HepG2 (cell line): ENCODE measurements around the gene CNTRL. TPM values are rescaled to one million over a fixed set of nuclear protein-coding genes. Genes with fewer than 3 reads are reported as not detected.

Experiments used
- ATAC-seq: fragments of 200-7000 bp; cut with Tn5 transposase; 3 replicates; pipeline ENCODE4 v1.9.1; 2020; ENCODE audit warnings: mild to moderate bottlenecking, moderate library complexity
- BruUV-seq: library from RNA; stranded (reverse); fragments of 400-500 nt; replicated peaks from 2 replicates; lab custom pipeline; 2021; lab: Mats Ljungman, UMichigan
- CTCF ChIA-PET: fragments of 300-600 bp; formaldehyde crosslinking; extraction: SDS; loops from one replicate; lab custom pipeline; 2021; ENCODE audit warnings: low total read pairs, inconsistent platforms, low intra/inter-chr PET ratio; lab: Yijun Ruan, JAX
- POLR2A ChIA-PET: fragments of 350-600 bp; sonication (Branson Sonifier 250); formaldehyde crosslinking; loops from one replicate; lab custom pipeline; 2020; ENCODE audit warnings: antibody characterized with exemption, inconsistent platforms; lab: Yijun Ruan, JAX
- DNase-seq: peaks from one replicate; pipeline ENCODE4 v3.0.0-alpha.2; 2015; ENCODE audit warnings: low spot score
- FAIRE-seq: peaks from 3 replicates; lab custom pipeline; 2011; peaks lifted over from hg19 to GRCh38; lab: Jason Lieb, UNC
- H2AFZ ChIP-seq: one replicate; pipeline ENCODE4 v1.6.1; 2011; ENCODE audit warnings: low read length, inconsistent platforms
- H3K27ac ChIP-seq: fragments of 300-600 bp; 3 replicates; pipeline ENCODE4 v1.8.0; 2011; ENCODE audit warnings: mixed run types, mild to moderate bottlenecking, mixed read lengths, low read length, inconsistent platforms; ENCODE audit not compliant: insufficient read depth; ENCODE audit errors: extremely low read length
- H3K27me3 ChIP-seq, 2 experiments: fragments of 200-600 bp in 1 of 2; 2 replicates in 1 of 2; 3 replicates in 1 of 2; pipeline versions ENCODE4 v1.6.0 to v1.8.0; 2011; ENCODE audit warnings: low read length in 2 of 2, mild to moderate bottlenecking in 2 of 2, moderate library complexity in 2 of 2, inconsistent platforms in 1 of 2; ENCODE audit not compliant: insufficient read depth in 2 of 2, control insufficient read depth in 1 of 2
- H3K36me3 ChIP-seq, 2 experiments: fragments of 200-600 bp in 1 of 2; replicated peaks in 1 of 2; 2 replicates in 1 of 2; 3 replicates in 1 of 2; pipeline versions ENCODE4 v1.5.1 to v1.8.0; 2011; ENCODE audit warnings: low read length in 2 of 2, inconsistent platforms in 1 of 2; ENCODE audit not compliant: insufficient read depth in 2 of 2, control insufficient read depth in 1 of 2
- H3K4me1 ChIP-seq: 2 replicates; pipeline ENCODE4 v1.5.1; 2012; ENCODE audit warnings: low read length, inconsistent platforms; ENCODE audit not compliant: insufficient read depth
- H3K4me2 ChIP-seq: 2 replicates; pipeline ENCODE4 v1.6.0; 2011; ENCODE audit warnings: low read depth, low read length, inconsistent platforms
- H3K4me3 ChIP-seq, 3 experiments: fragments of 200-600 bp in 1 of 3; sonication (generic), shearing (Covaris generic) in 1 of 3; replicated peaks in 1 of 3; 2 replicates each; pipeline ENCODE4 v1.5.1; 2011 to 2016; ENCODE audit warnings: low read length in 3 of 3, inconsistent platforms in 2 of 3, low read depth in 2 of 3, mild to moderate bottlenecking in 2 of 3, control low read depth in 1 of 3, mixed read lengths in 1 of 3; ENCODE audit not compliant: insufficient read depth in 1 of 3
- H3K79me2 ChIP-seq: one replicate; pipeline ENCODE4 v1.6.1; 2011; ENCODE audit warnings: low read length, inconsistent platforms; ENCODE audit not compliant: insufficient read depth
- H3K9ac ChIP-seq: 2 replicates; pipeline ENCODE4 v1.6.0; 2011; ENCODE audit warnings: mild to moderate bottlenecking, low read depth, low read length, inconsistent platforms; ENCODE audit not compliant: insufficient read depth
- H3K9me3 ChIP-seq: 2 replicates; pipeline ENCODE4 v1.5.1; 2012; ENCODE audit warnings: mild to moderate bottlenecking, low read length
- H4K20me1 ChIP-seq: 2 replicates; pipeline ENCODE4 v1.6.0; 2011; ENCODE audit warnings: inconsistent platforms, mild to moderate bottlenecking, low read length, moderate library complexity; ENCODE audit not compliant: insufficient read depth
- FOXA1 ChIP-seq, 2 experiments: fragments of 450-650 bp in 1 of 2; sonication (generic) in 1 of 2; formaldehyde crosslinking in 1 of 2; IDR thresholded peaks; 2 replicates each; pipeline versions ENCODE4 v1.4.0 to v1.6.1; 2016 to 2020; ENCODE audit warnings: missing genetic modification reagents in 1 of 2
- GABPA ChIP-seq, 2 experiments: IDR thresholded peaks; 2 replicates each; pipeline ENCODE4 v1.6.1; 2011 to 2016; ENCODE audit warnings: low read depth in 2 of 2, low read length in 1 of 2, missing biosample characterization in 1 of 2, missing genetic modification characterization in 1 of 2
- HNF4A ChIP-seq: sonication (generic); formaldehyde crosslinking; IDR thresholded peaks from 2 replicates; pipeline ENCODE4 v1.4.0; 2020; ENCODE audit warnings: missing genetic modification reagents
- HOXD1 ChIP-seq: sonication (generic); formaldehyde crosslinking; IDR thresholded peaks from 2 replicates; pipeline ENCODE4 v1.5.0; 2020; ENCODE audit warnings: missing genetic modification reagents
- PCBP1 ChIP-seq: fragments of 200-400 bp; formaldehyde crosslinking; IDR thresholded peaks from 2 replicates; pipeline ENCODE4 v1.6.1; 2017; ENCODE audit warnings: mild to moderate bottlenecking, low read depth, low read length, borderline replicate concordance
- PCBP2 ChIP-seq: fragments of 200-400 bp; formaldehyde crosslinking; optimal IDR thresholded peaks from 2 replicates; pipeline ENCODE3; 2018; ENCODE audit warnings: low read length, low read depth; ENCODE audit not compliant: poor library complexity, severe bottlenecking
- POGZ ChIP-seq: sonication (generic); formaldehyde crosslinking; IDR thresholded peaks from 2 replicates; pipeline ENCODE4 v1.4.0; 2020; ENCODE audit warnings: mild to moderate bottlenecking, missing genetic modification reagents
- SALL1 ChIP-seq: sonication (generic); formaldehyde crosslinking; IDR thresholded peaks from 2 replicates; pipeline ENCODE4 v1.8.0; 2022; ENCODE audit warnings: mild to moderate bottlenecking, missing genetic modification reagents
- SAP130 ChIP-seq: IDR thresholded peaks from 2 replicates; pipeline ENCODE4 v1.6.1; 2016; ENCODE audit warnings: low read depth
- SOX13 ChIP-seq, 3 experiments: fragments of 450-650 bp in 1 of 3; sonication (generic) in 1 of 3; formaldehyde crosslinking in 1 of 3; IDR thresholded peaks in 2 of 3; conservative IDR thresholded peaks in 1 of 3; 2 replicates each; pipeline versions ENCODE4 v1.5.0 to v1.6.1; 2016 to 2020; ENCODE audit warnings: antibody characterized with exemption in 1 of 3, mild to moderate bottlenecking in 1 of 3, missing compliant biosample characterization in 1 of 3, missing genetic modification reagents in 1 of 3, moderate library complexity in 1 of 3
- SOX5 ChIP-seq: IDR thresholded peaks from 2 replicates; pipeline ENCODE4 v1.6.1; 2016; ENCODE audit warnings: borderline replicate concordance
- SSRP1 ChIP-seq: IDR thresholded peaks from 2 replicates; pipeline ENCODE4 v1.6.1; 2016; ENCODE audit warnings: control low read depth
- ZMYM3 ChIP-seq: sonication (generic); formaldehyde crosslinking; IDR thresholded peaks from 2 replicates; pipeline ENCODE4 v1.5.1; 2020; ENCODE audit warnings: mild to moderate bottlenecking, missing genetic modification reagents
- ZMYM4 ChIP-seq: sonication (generic); formaldehyde crosslinking; IDR thresholded peaks from 2 replicates; pipeline ENCODE4 v1.8.1; 2023; ENCODE audit warnings: mild to moderate bottlenecking, missing genetic modification reagents
- WGBS: methylation state at CpG from one replicate; pipeline ENCODE4 v1.1.6; 2017; ENCODE audit warnings: low lambda C conversion rate; 5-methylcytosine and 5-hydroxymethylcytosine counted together
- in situ Hi-C: cut with HindIII; loops from 2 replicates; pipeline ENCODE4 v1.10.0; 2017; ENCODE audit warnings: low pct_unique_long_range_greater_than_20kb; ENCODE audit not compliant: extremely low pct_ligation_motif_present
- intact Hi-C: fragments of 100-400 bp; cut with micrococcal nuclease; formaldehyde crosslinking; loops from one replicate; pipeline ENCODE4 v1.10.0; 2022; ENCODE audit not compliant: unreplicated experiment
- polyA plus RNA-seq, 8 experiments: library from polyadenylated mRNA; depleted of rRNA in 3 of 8; stranded (reverse) in 7 of 8; unstranded in 1 of 8; fragments of >200 nt; fragmentation: Illumina TruSeq in 4 of 8; extraction: Trizol in 4 of 8; gene quantifications; 2 replicates each; pipeline versions ENCODE4 v1.2.1 to v1.2.3, GENCODE V29; 2011 to 2016; ENCODE audit warnings: low read depth in 4 of 8, missing spikeins in 1 of 8, mixed read lengths in 1 of 8; ENCODE audit not compliant: insufficient read depth in 1 of 8
- total RNA-seq, 5 experiments: library from RNA; depleted of rRNA; stranded (reverse); fragments of >200 nt; fragmentation: Illumina TruSeq; extraction: Trizol; gene quantifications; 2 replicates each; pipeline ENCODE4 v1.2.3, GENCODE V29; 2016; ENCODE audit warnings: low read depth in 1 of 5
- TF ChIP-seq, protein P1 (sequence below): sonication (generic); formaldehyde crosslinking; IDR thresholded peaks from 2 replicates; pipeline ENCODE4 v1.4.0; 2020; ENCODE audit warnings: missing genetic modification reagents
- TF ChIP-seq, protein P2 (sequence below): sonication (generic); formaldehyde crosslinking; IDR thresholded peaks from 2 replicates; pipeline ENCODE4 v1.5.1; 2020; ENCODE audit warnings: mild to moderate bottlenecking, moderate library complexity, missing genetic modification reagents
- TF ChIP-seq, protein P3 (sequence below): IDR thresholded peaks from 2 replicates; pipeline ENCODE4 v1.6.1; 2016; ENCODE audit warnings: low read depth

The CNTRL gene
- total and polyA plus RNA-seq, 2 of the 13 experiments (the other 11 are each of a cell fraction or from before 2014, with no cell fraction given) = 7.5 to 11.8 TPM

DNA sequence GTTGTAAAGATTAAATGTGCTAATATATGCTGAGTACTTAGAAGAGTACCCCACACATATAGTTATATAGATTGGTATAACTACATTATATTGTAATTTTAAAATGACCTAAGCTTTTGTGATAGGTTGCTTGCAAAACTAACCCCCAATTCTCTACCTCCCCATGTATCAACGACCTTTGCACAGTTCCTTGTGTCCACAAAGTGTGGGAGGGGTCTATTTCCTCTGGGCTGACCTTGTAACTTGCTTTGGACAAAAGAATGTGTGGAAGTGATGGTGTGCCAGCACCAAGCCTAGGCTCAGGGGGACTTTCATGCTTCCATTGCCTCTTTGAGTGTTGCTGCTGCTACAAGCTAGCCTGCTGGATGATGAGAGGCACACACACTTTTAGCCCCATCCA lies 45.3 kb upstream of the CNTRL start:
- POLR2A ChIA-PET = no interaction called here
- Histone ChIP-seq H3K9ac (no peak overlapping the region), H3K27ac (peak overlapping the region; percentile 11), H3K4me2 (peak overlapping the region; percentile 43), H3K9me3 (no peaks in the 10 kb centered on the region), H3K4me1 (peaks cover 33% of the 10 kb centered on the region), H3K79me2 (no peaks in the 10 kb centered on the region), H3K36me3 (peaks cover 9 to 51% of the 10 kb centered on the region in 2 experiments), H4K20me1 (no peaks in the 10 kb centered on the region), H3K4me3 (peak overlapping the region in 1 of 3 experiments; percentile 24; a peak in 2 of 6 replicates), H2AFZ (no peak overlapping the region), H3K27me3 (no peaks in the 10 kb centered on the region)
- FAIRE-seq (no peak), ATAC-seq (peak; percentile 56; the same call in 1 of the 3 replicates), DNase-seq (peak; percentile 41)
- CTCF ChIA-PET = no interaction called here
- in situ Hi-C loops = no loop called here
- intact Hi-C loops = no loop called here
- BruUV-seq = no TSS peak
- 13% methylated on average over 1 of the region's 1 CpG for WGBS
- TF ChIP-seq, protein P1, sequence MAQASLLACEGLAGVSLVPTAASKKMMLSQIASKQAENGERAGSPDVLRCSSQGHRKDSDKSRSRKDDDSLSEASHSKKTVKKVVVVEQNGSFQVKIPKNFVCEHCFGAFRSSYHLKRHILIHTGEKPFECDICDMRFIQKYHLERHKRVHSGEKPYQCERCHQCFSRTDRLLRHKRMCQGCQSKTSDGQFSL (CRISPR knock-in tag) = no peak
- no peak for TF ChIP-seq SSRP1
- TF ChIP-seq HOXD1 = no peak
- no peak for TF ChIP-seq PCBP1
- TF ChIP-seq SOX5 = peak; percentile 12; the same call in 1 of the 2 replicates
- TF ChIP-seq ZMYM4 (CRISPR knock-in tag) = peak; percentile 58; the same call in 1 of the 2 replicates
- TF ChIP-seq SOX13 (IDR thresholded peaks at IDR 0.05) = no peak
- 0 out of 4 replicates have a peak, but pooled peaks of 1 of the 2 experiments have one; percentile 48 for TF ChIP-seq SOX13 (CRISPR knock-in tag; conservative IDR thresholded peaks at IDR 0.05 in 1 of 2, IDR thresholded peaks at IDR 0.05 in 1 of 2)
- TF ChIP-seq PCBP2 = no peak
- peak; percentile 75 for TF ChIP-seq HNF4A (CRISPR knock-in tag)
- 0 out of 2 replicates have a peak, but pooled peaks have one; percentile 22 for TF ChIP-seq ZMYM3 (CRISPR knock-in tag)
- no peak for TF ChIP-seq FOXA1 (IDR thresholded peaks at IDR 0.05)
- TF ChIP-seq FOXA1 (CRISPR knock-in tag; IDR thresholded peaks at IDR 0.05) = no peak
- TF ChIP-seq, protein P2, sequence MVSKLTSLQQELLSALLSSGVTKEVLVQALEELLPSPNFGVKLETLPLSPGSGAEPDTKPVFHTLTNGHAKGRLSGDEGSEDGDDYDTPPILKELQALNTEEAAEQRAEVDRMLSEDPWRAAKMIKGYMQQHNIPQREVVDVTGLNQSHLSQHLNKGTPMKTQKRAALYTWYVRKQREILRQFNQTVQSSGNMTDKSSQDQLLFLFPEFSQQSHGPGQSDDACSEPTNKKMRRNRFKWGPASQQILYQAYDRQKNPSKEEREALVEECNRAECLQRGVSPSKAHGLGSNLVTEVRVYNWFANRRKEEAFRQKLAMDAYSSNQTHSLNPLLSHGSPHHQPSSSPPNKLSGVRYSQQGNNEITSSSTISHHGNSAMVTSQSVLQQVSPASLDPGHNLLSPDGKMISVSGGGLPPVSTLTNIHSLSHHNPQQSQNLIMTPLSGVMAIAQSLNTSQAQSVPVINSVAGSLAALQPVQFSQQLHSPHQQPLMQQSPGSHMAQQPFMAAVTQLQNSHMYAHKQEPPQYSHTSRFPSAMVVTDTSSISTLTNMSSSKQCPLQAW = peak; percentile 31; the same call in 1 of the 2 replicates
- TF ChIP-seq GABPA (IDR thresholded peaks at IDR 0.05; ENCODE audit: low read depth, low read length) = no peak
- TF ChIP-seq GABPA (CRISPR knock-in tag; IDR thresholded peaks at IDR 0.05; ENCODE audit: low read depth) = 0 out of 2 replicates have a peak, but pooled peaks have one; percentile 15
- TF ChIP-seq, protein P3, sequence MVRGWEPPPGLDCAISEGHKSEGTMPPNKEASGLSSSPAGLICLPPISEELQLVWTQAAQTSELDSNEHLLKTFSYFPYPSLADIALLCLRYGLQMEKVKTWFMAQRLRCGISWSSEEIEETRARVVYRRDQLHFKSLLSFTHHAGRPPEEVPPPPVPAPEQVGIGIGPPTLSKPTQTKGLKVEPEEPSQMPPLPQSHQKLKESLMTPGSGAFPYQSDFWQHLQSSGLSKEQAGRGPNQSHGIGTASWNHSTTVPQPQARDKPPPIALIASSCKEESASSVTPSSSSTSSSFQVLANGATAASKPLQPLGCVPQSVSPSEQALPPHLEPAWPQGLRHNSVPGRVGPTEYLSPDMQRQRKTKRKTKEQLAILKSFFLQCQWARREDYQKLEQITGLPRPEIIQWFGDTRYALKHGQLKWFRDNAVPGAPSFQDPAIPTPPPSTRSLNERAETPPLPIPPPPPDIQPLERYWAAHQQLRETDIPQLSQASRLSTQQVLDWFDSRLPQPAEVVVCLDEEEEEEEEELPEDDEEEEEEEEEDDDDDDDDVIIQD (CRISPR knock-in tag) = peak; percentile 54; the same call in 1 of the 2 replicates
- peak; percentile 34 for TF ChIP-seq SALL1 (CRISPR knock-in tag)
- TF ChIP-seq POGZ = peak; percentile 59; the same call in 1 of the 2 replicates
- peak; percentile 21; the same call in 1 of the 2 replicates for TF ChIP-seq SAP130 (CRISPR knock-in tag)
